HG03064 (cell line): Measurements from ENCODE around the gene NOX4.
"Not testable (repeated sequence)": the region's sequence is repeated elsewhere in the genome, so short reads cannot be mapped to it uniquely, and the experiment has no call there.

Experiments
- ATAC-seq: cut with Tn5 transposase; IDR thresholded peaks from one replicate; pipeline ENCODE4 v1.9.1; 2021; ENCODE audit warnings: low read depth; ENCODE audit not compliant: unreplicated experiment

NOX4 gene

GRCh38 chr11:89310607-89311006 is 180.6 kb downstream of the NOX4 start:
- not testable (repeated sequence) for ATAC-seq

GRCh38 chr11:89309321-89309985 is 181.7 kb downstream of the NOX4 start:
- ATAC-seq = not testable (repeated sequence)

GRCh38 chr11:89308272-89308671 is 182.9 kb downstream of the NOX4 start:
- not testable (repeated sequence) for ATAC-seq

GRCh38 chr11:89303029-89303428 is 188.1 kb downstream of the NOX4 start:
- ATAC-seq = not testable (repeated sequence)

- not testable (repeated sequence) for ATAC-seq
These were observed 196.2 kb downstream of the NOX4 start for GRCh38 chr11:89295023-89295422.

GRCh38 chr11:89293965-89294679 is 197.1 kb downstream of the NOX4 start:
- no peak for ATAC-seq

GRCh38 chr11:89288004-89288403 is 203.2 kb downstream of the NOX4 start:
- not testable (repeated sequence) for ATAC-seq

- not testable (repeated sequence) for ATAC-seq
These were observed 204.6 kb downstream of the NOX4 start for GRCh38 chr11:89286601-89287000.

- not testable (repeated sequence) for ATAC-seq
These were observed 210.0 kb downstream of the NOX4 start for GRCh38 chr11:89281032-89281677.

GRCh38 chr11:89279176-89279575 is 212.0 kb downstream of the NOX4 start:
- no peak for ATAC-seq

GRCh38 chr11:89275966-89276365 is 215.2 kb downstream of the NOX4 start:
- no peak for ATAC-seq
